Measurements from ENCODE around the gene TIGIT. TPM values are rescaled to one million over a fixed set of nuclear protein-coding genes. Genes with fewer than 3 reads are reported as not detected.

Gene TIGIT
- total and polyA plus RNA-seq, 2 donors (not counting 1 experiment from before 2014, with no cell fraction given): 2.5 to 4.6 TPM

GRCh38 chr3:114336857-114337256, 43.0 kb downstream of the TIGIT start:
- Histone ChIP-seq H3K4me1 (ENCODE audit: control insufficient read depth in 2 of 2, insufficient read depth in 2 of 2, low read length in 2 of 2) (peaks cover 14% of the 10 kb centered on the region in 2 donors), H3K27me3 (replicated peaks in 1 of 4; ENCODE audit: control extremely low read depth in 1 of 4, control insufficient read depth in 3 of 4, insufficient read depth in 4 of 4, low read length in 3 of 4) (no peaks in the 10 kb centered on the region), H3K36me3 (replicated peaks in 1 of 2; ENCODE audit: control extremely low read depth in 1 of 2, control insufficient read depth in 1 of 2, extremely low read depth in 1 of 2, insufficient read depth in 2 of 2, low read length in 1 of 2) (peaks cover 0 to 16% of the 10 kb centered on the region in 2 experiments), H3K4me3 (ENCODE audit: control extremely low read depth in 1 of 5, extremely low read depth in 1 of 5, insufficient read depth in 1 of 5, low read depth in 2 of 5, low read length in 4 of 5) (no peak overlapping the region), H3K79me2 (ENCODE audit: control insufficient read depth, insufficient read depth, low read length) (no peaks in the 10 kb centered on the region), H3K9me3 (ENCODE audit: control extremely low read depth in 1 of 3, control insufficient read depth in 2 of 3, insufficient read depth in 1 of 3, low read length in 2 of 3) (peaks cover 0 to 4% (median 0%) of the 10 kb centered on the region in 3 donors), H2AFZ (ENCODE audit: insufficient read depth, low read depth, low read length, poor library complexity, severe bottlenecking) (no peak overlapping the region), H4K20me1 (ENCODE audit: control insufficient read depth, insufficient read depth, low read length, poor library complexity, severe bottlenecking) (no peaks in the 10 kb centered on the region), H3K9ac (ENCODE audit: low read length) (no peak overlapping the region), H3K27ac (ENCODE audit: low read length in 2 of 2) (no peak overlapping the region), H3K4me2 (replicated peaks; ENCODE audit: low read depth, low read length, poor library complexity, severe bottlenecking) (no peak overlapping the region)
- no CpG with 5 or more reads among the region's 3 CpGs for WGBS (ENCODE audit: insufficient coverage)
- DNase-seq: no peak
- TF ChIP-seq EZH2 (IDR thresholded peaks at IDR 0.05; ENCODE audit: borderline replicate concordance, insufficient read depth, low read depth, low read length, poor library complexity, severe bottlenecking) (no peak), CTCF (IDR thresholded peaks at IDR 0.05) (no peak)
- ChIA-PET POLR2A (no interaction called here), CTCF (interaction anchor here (0.9 to 4.1 kb wide), 13 partner anchors 11 to 186 kb away, joined by 3 to 23 read pairs (median 4); no protein-coding TSS in a partner anchor)
- no peak overlapping the region for H3K4me3 Mint-ChIP-seq
- no peak overlapping the region for H3K27ac Mint-ChIP-seq
- H3K9me3 Mint-ChIP-seq (ENCODE audit: insufficient read depth): peaks cover 2% of the 10 kb centered on the region
- peaks cover 31% of the 10 kb centered on the region for H3K4me1 Mint-ChIP-seq
- no peaks in the 10 kb centered on the region for H3K27me3 Mint-ChIP-seq
- ATAC-seq (ENCODE audit: low read depth): no peak
- intact Hi-C loops (cut with micrococcal nuclease): loop anchor here (1.0 kb wide), 2 partner anchors 46 to 185 kb away; no protein-coding TSS in a partner anchor

DNA sequence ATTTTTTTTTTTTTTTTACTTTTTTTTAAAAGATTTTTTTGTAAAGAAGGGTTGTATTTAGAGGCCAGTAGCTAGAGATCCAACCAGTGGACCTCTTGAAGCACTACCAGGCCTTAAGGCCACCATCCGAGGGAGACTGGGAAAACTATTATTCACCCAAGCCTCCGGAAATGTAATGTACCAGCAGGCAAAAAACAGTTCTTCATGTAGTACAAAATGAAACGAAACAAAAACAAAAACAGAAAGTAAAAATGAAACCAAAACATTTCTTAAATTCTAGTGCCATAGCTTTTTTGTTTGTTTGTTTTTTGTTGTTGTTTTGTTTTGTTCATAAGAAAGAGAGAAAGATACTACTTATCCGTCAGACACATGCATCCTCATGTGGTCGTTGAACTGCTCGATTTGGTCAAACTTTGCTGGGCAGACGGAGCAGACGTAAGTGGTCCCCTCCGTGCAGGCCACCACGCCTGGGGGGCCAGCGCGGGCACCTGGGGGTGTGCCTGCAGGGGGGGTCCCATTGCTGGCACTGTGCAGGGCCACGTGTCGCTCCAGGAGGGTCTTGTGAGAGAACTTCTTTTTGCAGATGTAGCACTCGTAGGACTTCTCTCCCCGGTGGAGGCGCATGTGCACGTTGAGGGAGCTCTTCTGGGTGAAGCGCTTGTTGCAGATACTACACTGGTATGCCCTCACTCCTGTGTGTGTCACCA, 45.0 kb downstream of the TIGIT start:
- TF ChIP-seq EZH2 (IDR thresholded peaks at IDR 0.05; ENCODE audit: borderline replicate concordance, insufficient read depth, low read depth, low read length, poor library complexity, severe bottlenecking) (no peak), CTCF (IDR thresholded peaks at IDR 0.05) (no peak)
- Mint-ChIP-seq H3K27ac (peak overlapping the region; percentile 21), H3K27me3 (no peaks in the 10 kb centered on the region), H3K4me1 (peaks cover 13% of the 10 kb centered on the region), H3K4me3 (no peak overlapping the region), H3K9me3 (ENCODE audit: insufficient read depth) (no peaks in the 10 kb centered on the region)
- WGBS (ENCODE audit: insufficient coverage): 98% methylated on average over 15 of the region's 19 CpGs
- intact Hi-C loops (cut with micrococcal nuclease): no loop called here
- DNase-seq (no peak), ATAC-seq (ENCODE audit: low read depth) (no peak)
- Histone ChIP-seq H3K79me2 (ENCODE audit: control insufficient read depth, insufficient read depth, low read length) (no peaks in the 10 kb centered on the region), H3K4me3 (ENCODE audit: control extremely low read depth in 1 of 5, extremely low read depth in 1 of 5, insufficient read depth in 1 of 5, low read depth in 2 of 5, low read length in 4 of 5) (no peak overlapping the region), H3K9ac (ENCODE audit: low read length) (no peak overlapping the region), H3K27ac (ENCODE audit: low read length in 2 of 2) (no peak overlapping the region), H3K4me2 (replicated peaks; ENCODE audit: low read depth, low read length, poor library complexity, severe bottlenecking) (no peak overlapping the region), H3K4me1 (ENCODE audit: control insufficient read depth in 2 of 2, insufficient read depth in 2 of 2, low read length in 2 of 2) (no peaks in the 10 kb centered on the region), H2AFZ (ENCODE audit: insufficient read depth, low read depth, low read length, poor library complexity, severe bottlenecking) (no peak overlapping the region), H4K20me1 (ENCODE audit: control insufficient read depth, insufficient read depth, low read length, poor library complexity, severe bottlenecking) (no peaks in the 10 kb centered on the region), H3K36me3 (replicated peaks in 1 of 2; ENCODE audit: control extremely low read depth in 1 of 2, control insufficient read depth in 1 of 2, extremely low read depth in 1 of 2, insufficient read depth in 2 of 2, low read length in 1 of 2) (peaks cover 0 to 20% of the 10 kb centered on the region in 2 experiments), H3K27me3 (replicated peaks in 1 of 4; ENCODE audit: control extremely low read depth in 1 of 4, control insufficient read depth in 3 of 4, insufficient read depth in 4 of 4, low read length in 3 of 4) (no peaks in the 10 kb centered on the region), H3K9me3 (ENCODE audit: control extremely low read depth in 1 of 3, control insufficient read depth in 2 of 3, insufficient read depth in 1 of 3, low read length in 2 of 3) (peaks cover 0 to 4% (median 0%) of the 10 kb centered on the region in 3 donors)
- CTCF ChIA-PET: interaction anchor here (0.7 kb wide), 1 partner anchor 15 kb away, joined by 3 read pairs; no protein-coding TSS in a partner anchor
- POLR2A ChIA-PET: no interaction called here
